Kidney (tissue), 22 donors: ENCODE measurements around the gene FXR1. TPM values are rescaled to one million over a fixed set of nuclear protein-coding genes. Genes with fewer than 3 reads are reported as not detected.

ENCODE experiments used
- DNase-seq, 5 donors: peaks; one replicate each; pipeline ENCODE4 v3.0.0-alpha.2; 2013 to 2020
- FAIRE-seq: peaks from 2 replicates; lab custom pipeline; 2012; peaks lifted over from hg19 to GRCh38; lab: Jason Lieb, UNC
- H3K27ac ChIP-seq, 2 donors: one replicate each; pipeline ENCODE4 v1.7.0; 2013; ENCODE audit warnings: low read depth in 2 of 2, low read length in 2 of 2, inconsistent platforms in 1 of 2
- H3K27me3 ChIP-seq: one replicate; pipeline ENCODE4 v1.7.1; 2013; ENCODE audit warnings: low read length, inconsistent platforms; ENCODE audit not compliant: control insufficient read depth, insufficient read depth
- H3K36me3 ChIP-seq, 3 donors: one replicate each; pipeline versions ENCODE4 v1.7.0 to v1.7.1; 2013; ENCODE audit warnings: low read length in 3 of 3, control low read depth in 1 of 3, inconsistent platforms in 1 of 3; ENCODE audit not compliant: insufficient read depth in 3 of 3, control insufficient read depth in 2 of 3
- H3K4me1 ChIP-seq, 3 donors: one replicate each; pipeline versions ENCODE4 v1.7.0 to v1.7.1; 2013; ENCODE audit warnings: low read length in 3 of 3, inconsistent platforms in 1 of 3, low read depth in 1 of 3; ENCODE audit not compliant: control insufficient read depth in 2 of 3, insufficient read depth in 2 of 3
- H3K4me3 ChIP-seq, 3 donors: one replicate each; pipeline versions ENCODE4 v1.7.0 to v1.8.1; 2013; ENCODE audit warnings: low read length in 3 of 3, control low read depth in 1 of 3, inconsistent platforms in 1 of 3
- H3K9ac ChIP-seq, 3 donors: one replicate each; pipeline versions ENCODE4 v1.7.0 to v1.7.1; 2013; ENCODE audit warnings: low read length in 3 of 3, control low read depth in 1 of 3, inconsistent platforms in 1 of 3
- H3K9me3 ChIP-seq, 3 donors: one replicate each; pipeline versions ENCODE4 v1.7.0 to v1.7.1; 2013; ENCODE audit warnings: low read length in 3 of 3, control low read depth in 1 of 3, inconsistent platforms in 1 of 3; ENCODE audit not compliant: control insufficient read depth in 2 of 3, insufficient read depth in 1 of 3
- intact Hi-C: fragments of 100-400 bp; cut with DNase I; formaldehyde crosslinking; loops from one replicate; pipeline ENCODE4 v1.11.1; 2022
- long read RNA-seq, 10 donors: library from polyadenylated mRNA in 1 of 10; unstranded in 1 of 10; transcript quantifications; one replicate each; pipeline ENCODE4 v2.0.0 and lab custom pipeline, GENCODE V29; 2021 to 2026
- polyA plus RNA-seq: library from polyadenylated mRNA; stranded (reverse); fragments of 350-450 nt; fragmentation: Illumina TruSeq; extraction: RNeasy Lipid Tissue Mini Kit (QIAGEN cat#74804); gene quantifications from one replicate; pipeline ENCODE4 v1.2.3, GENCODE V29; 2014; ENCODE audit warnings: low read depth, low replicate concordance; ENCODE audit not compliant: insufficient read depth
- total RNA-seq: library from RNA; stranded (reverse); fragmentation: NEBNext Ultra II Directional; extraction: Animal tissue kit (Norgen Biotek cat#: 25700); gene quantifications from one replicate; pipeline ENCODE4 v1.2.1, GENCODE V29; 2021
- TF ChIP-seq, protein P1 (sequence below): IDR thresholded peaks from 3 replicates; pipeline ENCODE4 v1.5.1; 2012; ENCODE audit warnings: mild to moderate bottlenecking, moderate library complexity, borderline replicate concordance; ENCODE audit not compliant: insufficient read depth; ENCODE audit errors: extremely low read depth
- donor health status: control.
- donor health status: control.
- donor health status: control.
- donor health status: control.
- donor health status: control.
- donor health status: DM: yes; HTN: yes; CAD: no.
- donor health status: Normal renal cell carcinoma (clear cell type).

FXR1 gene
- total RNA-seq (96.8 TPM), polyA plus RNA-seq (64.3 TPM)
- long read RNA-seq, donor 1, full-length matches to known transcripts, result 14 of 143 reads
- long read RNA-seq, donor 1, partial matches to known transcripts, result 109 of 143 reads
- long read RNA-seq, donor 1, other reads (novel, unspliced or antisense), result 20 of 143 reads
- long read RNA-seq, donor 2, full-length matches to known transcripts, result 22 of 22 reads
- long read RNA-seq, donor 2, partial matches to known transcripts, result 0 of 22 reads
- long read RNA-seq, donor 2, other reads (novel, unspliced or antisense), result 0 of 22 reads
- long read RNA-seq, donor 3, full-length matches to known transcripts, result 22 of 33 reads
- long read RNA-seq, donor 3, partial matches to known transcripts, result 11 of 33 reads
- long read RNA-seq, donor 3, other reads (novel, unspliced or antisense), result 0 of 33 reads
- long read RNA-seq, donor 4, full-length matches to known transcripts, result 12 of 12 reads
- long read RNA-seq, donor 4, partial matches to known transcripts, result 0 of 12 reads
- long read RNA-seq, donor 4, other reads (novel, unspliced or antisense), result 0 of 12 reads
- long read RNA-seq, donor 5, partial matches to known transcripts, result 0 of 1 reads
- long read RNA-seq, donor 5, other reads (novel, unspliced or antisense), result 0 of 1 reads
- long read RNA-seq, donor 6, full-length matches to known transcripts, result 30 of 430 reads
- long read RNA-seq, donor 6, partial matches to known transcripts, result 151 of 430 reads
- long read RNA-seq, donor 6, other reads (novel, unspliced or antisense), result 249 of 430 reads
- long read RNA-seq, donor 7, transcript FXR1-203 (16 exons, 2,651 nt), result major isoform, 8 of 27 reads
- long read RNA-seq, donor 7, partial matches to known transcripts, result 11 of 27 reads
- long read RNA-seq, donor 7, other reads (novel, unspliced or antisense), result 4 of 27 reads
- long read RNA-seq, donor 8, full-length matches to known transcripts, result 12 of 18 reads
- long read RNA-seq, donor 8, partial matches to known transcripts, result 6 of 18 reads
- long read RNA-seq, donor 8, other reads (novel, unspliced or antisense), result 0 of 18 reads
- long read RNA-seq, donor 9, full-length matches to known transcripts, result 8 of 8 reads
- long read RNA-seq, donor 9, partial matches to known transcripts, result 0 of 8 reads
- long read RNA-seq, donor 9, other reads (novel, unspliced or antisense), result 0 of 8 reads
- long read RNA-seq, donor 10, full-length matches to known transcripts, result 13 of 183 reads
- long read RNA-seq, donor 10, partial matches to known transcripts, result 55 of 183 reads
- long read RNA-seq, donor 10, other reads (novel, unspliced or antisense), result 115 of 183 reads

DNA sequence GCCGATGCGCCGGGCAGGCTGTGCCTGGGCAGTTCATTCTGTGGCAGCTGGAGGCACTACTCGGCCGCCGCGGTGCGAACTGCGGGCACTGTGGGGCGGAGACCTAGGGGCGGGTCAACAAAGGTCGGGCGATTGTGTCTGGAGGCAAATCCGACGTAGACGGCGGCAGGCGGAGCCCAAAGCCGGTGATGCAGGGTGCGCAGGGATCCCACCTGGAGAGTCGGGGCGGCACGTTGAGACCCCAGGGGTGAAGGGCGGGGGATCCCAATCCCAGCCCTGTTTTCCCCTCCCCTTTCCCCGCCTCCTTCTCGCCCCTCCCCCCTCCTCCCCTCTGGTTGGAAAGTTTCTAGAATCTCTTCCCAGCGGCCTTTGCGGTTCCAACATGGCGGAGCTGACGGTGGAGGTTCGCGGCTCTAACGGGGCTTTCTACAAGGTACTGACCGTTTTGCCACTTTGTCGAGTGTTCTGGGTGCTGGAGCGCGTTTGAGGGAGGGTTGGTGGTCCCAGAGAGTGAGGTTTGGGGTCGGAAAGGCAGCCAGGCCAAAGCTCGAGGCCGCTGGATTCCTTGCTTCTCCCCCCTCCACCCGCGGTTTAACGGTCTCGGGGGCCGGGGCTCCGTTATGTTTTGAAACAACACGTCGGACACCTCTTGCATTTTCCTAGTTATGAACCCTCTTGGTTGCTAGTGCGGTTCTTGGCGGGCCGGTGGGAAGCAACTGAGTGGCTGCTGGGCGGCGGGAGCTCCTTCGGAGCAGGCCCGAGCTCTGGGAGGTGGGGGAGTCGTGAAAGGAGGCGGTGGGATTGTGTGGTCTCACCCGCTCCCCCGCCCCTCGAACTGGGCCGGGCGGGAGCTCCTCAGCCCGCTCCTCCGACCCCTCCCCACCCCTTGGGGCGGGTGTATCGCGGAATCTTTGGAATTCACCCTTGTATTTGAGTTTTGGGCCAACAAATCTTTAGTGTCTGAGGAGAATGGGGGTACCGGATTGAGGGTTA is at the start of gene FXR1:
FXR1 (plus strand) TSS at position 367 of the 993 bp plus-strand sequence; CDS start at position 383, 16 bp downstream.
- intact Hi-C loops, result no loop called here
- Histone ChIP-seq H3K27ac (peak within 1 kb of the TSS; percentile 94), H3K27me3 (no peaks in the 10 kb centered on the region), H3K4me1 (peaks cover 0 to 5% (median 0%) of the 10 kb centered on the region in 3 donors), H3K9ac (peak within 1 kb of the TSS; percentile 77 to 97 (median 92)), H3K4me3 (peak within 1 kb of the TSS; percentile 83 to 98 (median 95)), H3K9me3 (no peaks in the 10 kb centered on the region), H3K36me3 (no peaks in the 10 kb centered on the region)
- TF ChIP-seq, protein P1, sequence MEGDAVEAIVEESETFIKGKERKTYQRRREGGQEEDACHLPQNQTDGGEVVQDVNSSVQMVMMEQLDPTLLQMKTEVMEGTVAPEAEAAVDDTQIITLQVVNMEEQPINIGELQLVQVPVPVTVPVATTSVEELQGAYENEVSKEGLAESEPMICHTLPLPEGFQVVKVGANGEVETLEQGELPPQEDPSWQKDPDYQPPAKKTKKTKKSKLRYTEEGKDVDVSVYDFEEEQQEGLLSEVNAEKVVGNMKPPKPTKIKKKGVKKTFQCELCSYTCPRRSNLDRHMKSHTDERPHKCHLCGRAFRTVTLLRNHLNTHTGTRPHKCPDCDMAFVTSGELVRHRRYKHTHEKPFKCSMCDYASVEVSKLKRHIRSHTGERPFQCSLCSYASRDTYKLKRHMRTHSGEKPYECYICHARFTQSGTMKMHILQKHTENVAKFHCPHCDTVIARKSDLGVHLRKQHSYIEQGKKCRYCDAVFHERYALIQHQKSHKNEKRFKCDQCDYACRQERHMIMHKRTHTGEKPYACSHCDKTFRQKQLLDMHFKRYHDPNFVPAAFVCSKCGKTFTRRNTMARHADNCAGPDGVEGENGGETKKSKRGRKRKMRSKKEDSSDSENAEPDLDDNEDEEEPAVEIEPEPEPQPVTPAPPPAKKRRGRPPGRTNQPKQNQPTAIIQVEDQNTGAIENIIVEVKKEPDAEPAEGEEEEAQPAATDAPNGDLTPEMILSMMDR, result peak; percentile 74
- FAIRE-seq (no peak), DNase-seq (peak; percentile 92 to 96 (median 94))

DNA sequence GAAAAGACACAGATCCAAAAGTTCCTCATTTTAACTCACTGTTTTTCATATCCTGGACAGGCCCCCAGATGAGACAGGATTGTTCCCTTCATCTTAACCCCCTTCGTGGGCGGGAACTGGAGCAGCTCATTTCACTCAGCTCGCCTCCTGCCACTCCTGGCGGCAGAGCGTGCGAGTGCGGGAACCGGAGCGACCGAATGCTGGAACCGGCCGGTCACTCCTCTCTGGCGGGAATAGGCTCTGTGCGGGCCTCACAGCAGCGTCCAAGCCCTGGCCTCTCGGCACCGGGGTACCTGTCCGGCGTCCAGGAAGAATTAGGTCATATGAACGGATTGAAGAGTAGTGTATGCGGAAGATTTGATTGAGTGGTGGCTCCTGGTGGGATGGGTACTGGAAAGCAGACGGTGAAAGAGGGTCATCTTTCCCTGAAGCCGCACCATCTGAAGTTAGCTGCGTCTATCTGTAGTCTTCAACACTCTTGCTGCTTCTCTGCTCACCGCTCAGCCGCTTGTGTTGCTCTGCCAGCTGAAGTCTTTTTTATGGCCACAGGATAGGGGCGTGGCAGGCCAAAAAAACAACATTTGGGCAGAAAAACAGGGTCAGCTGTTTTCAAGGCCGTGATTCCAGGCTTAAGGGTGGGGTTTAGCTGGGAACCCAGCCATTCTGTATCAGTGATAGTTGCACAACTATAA is 42.3 kb upstream of the FXR1 start:
- TF ChIP-seq, protein P1, result no peak
- no peaks in the 10 kb centered on the region for H3K9me3 ChIP-seq
- intact Hi-C loops, result no loop called here
- FAIRE-seq (no peak), DNase-seq (peak; percentile 46 to 71 (median 63))
- H3K4me3 ChIP-seq, result peak overlapping the region; percentile 40 to 46 (median 42)
- H3K4me1 ChIP-seq, result no peaks in the 10 kb centered on the region
- H3K27me3 ChIP-seq, result no peaks in the 10 kb centered on the region
- no peak overlapping the region for H3K9ac ChIP-seq
- no peaks in the 10 kb centered on the region for H3K36me3 ChIP-seq
- H3K27ac ChIP-seq, result no peak overlapping the region
